Measurements from ENCODE around the gene POLR1A. TPM values are rescaled to one million over a fixed set of nuclear protein-coding genes. Genes with fewer than 3 reads are reported as not detected.

Gene POLR1A
- total RNA-seq, 1 experiment from 2014 or later, result 47.5 TPM

DNA sequence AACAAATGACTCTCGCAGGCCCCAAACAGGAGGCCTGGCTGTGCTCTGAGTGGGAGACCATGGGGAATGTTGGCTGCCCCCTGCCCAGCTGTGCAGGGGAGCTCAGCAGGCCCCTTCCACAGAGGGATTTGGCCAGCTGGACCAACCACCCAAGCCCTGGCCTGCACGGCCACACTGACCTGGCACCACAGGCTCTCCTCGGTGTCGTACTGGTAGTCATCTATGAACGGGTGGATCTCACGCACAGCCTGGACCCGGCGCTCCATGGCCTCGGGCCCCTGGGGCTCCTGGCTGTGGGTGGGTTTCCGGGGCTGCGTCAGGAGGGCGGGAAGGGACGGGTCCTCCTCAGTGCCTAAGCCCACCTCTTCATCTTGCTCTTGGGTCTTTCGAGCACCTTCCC, 74.5 kb downstream of the POLR1A start:
- DNase-seq (ENCODE audit: low spot score) (no peak), ATAC-seq (no peak)
- Mint-ChIP-seq H3K9me3 (no peaks in the 10 kb centered on the region), H3K4me3 (no peak overlapping the region), H3K27me3 (ENCODE audit: low read depth) (no peaks in the 10 kb centered on the region), H3K36me3 (peaks cover 71% of the 10 kb centered on the region), H3K27ac (no peak overlapping the region), H3K4me1 (peaks cover 4% of the 10 kb centered on the region; the same call in 1 of the 2 replicates)
- ChIA-PET CTCF (no interaction called here), POLR2A (no interaction called here)
- TF ChIP-seq ZNF263 (CRISPR knock-in tag; IDR thresholded peaks at IDR 0.05; ENCODE audit: low read depth), result no peak
- TF ChIP-seq, protein P1, sequence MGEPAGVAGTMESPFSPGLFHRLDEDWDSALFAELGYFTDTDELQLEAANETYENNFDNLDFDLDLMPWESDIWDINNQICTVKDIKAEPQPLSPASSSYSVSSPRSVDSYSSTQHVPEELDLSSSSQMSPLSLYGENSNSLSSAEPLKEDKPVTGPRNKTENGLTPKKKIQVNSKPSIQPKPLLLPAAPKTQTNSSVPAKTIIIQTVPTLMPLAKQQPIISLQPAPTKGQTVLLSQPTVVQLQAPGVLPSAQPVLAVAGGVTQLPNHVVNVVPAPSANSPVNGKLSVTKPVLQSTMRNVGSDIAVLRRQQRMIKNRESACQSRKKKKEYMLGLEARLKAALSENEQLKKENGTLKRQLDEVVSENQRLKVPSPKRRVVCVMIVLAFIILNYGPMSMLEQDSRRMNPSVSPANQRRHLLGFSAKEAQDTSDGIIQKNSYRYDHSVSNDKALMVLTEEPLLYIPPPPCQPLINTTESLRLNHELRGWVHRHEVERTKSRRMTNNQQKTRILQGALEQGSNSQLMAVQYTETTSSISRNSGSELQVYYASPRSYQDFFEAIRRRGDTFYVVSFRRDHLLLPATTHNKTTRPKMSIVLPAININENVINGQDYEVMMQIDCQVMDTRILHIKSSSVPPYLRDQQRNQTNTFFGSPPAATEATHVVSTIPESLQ (CRISPR knock-in tag; IDR thresholded peaks at IDR 0.05), result no peak
- TF ChIP-seq, protein P2, sequence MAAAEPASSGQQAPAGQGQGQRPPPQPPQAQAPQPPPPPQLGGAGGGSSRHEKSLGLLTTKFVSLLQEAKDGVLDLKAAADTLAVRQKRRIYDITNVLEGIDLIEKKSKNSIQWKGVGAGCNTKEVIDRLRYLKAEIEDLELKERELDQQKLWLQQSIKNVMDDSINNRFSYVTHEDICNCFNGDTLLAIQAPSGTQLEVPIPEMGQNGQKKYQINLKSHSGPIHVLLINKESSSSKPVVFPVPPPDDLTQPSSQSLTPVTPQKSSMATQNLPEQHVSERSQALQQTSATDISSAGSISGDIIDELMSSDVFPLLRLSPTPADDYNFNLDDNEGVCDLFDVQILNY (CRISPR knock-in tag; IDR thresholded peaks at IDR 0.05), result no peak
- no peak for TF ChIP-seq ZNF671 (CRISPR knock-in tag; IDR thresholded peaks at IDR 0.05)
- TF ChIP-seq JAZF1 (CRISPR knock-in tag; IDR thresholded peaks at IDR 0.05), result no peak
- no peak for TF ChIP-seq NFATC4 (CRISPR knock-in tag; IDR thresholded peaks at IDR 0.05)
- no peak for TF ChIP-seq RORB (CRISPR knock-in tag; IDR thresholded peaks at IDR 0.05)
- TF ChIP-seq CBFB (CRISPR knock-in tag; IDR thresholded peaks at IDR 0.05; ENCODE audit: low read depth), result no peak
- TF ChIP-seq, protein P3, sequence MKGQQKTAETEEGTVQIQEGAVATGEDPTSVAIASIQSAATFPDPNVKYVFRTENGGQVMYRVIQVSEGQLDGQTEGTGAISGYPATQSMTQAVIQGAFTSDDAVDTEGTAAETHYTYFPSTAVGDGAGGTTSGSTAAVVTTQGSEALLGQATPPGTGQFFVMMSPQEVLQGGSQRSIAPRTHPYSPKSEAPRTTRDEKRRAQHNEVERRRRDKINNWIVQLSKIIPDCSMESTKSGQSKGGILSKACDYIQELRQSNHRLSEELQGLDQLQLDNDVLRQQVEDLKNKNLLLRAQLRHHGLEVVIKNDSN (CRISPR knock-in tag; IDR thresholded peaks at IDR 0.05), result no peak
- TF ChIP-seq SMAD3 (CRISPR knock-in tag; IDR thresholded peaks at IDR 0.05; ENCODE audit: borderline replicate concordance), result no peak
- TF ChIP-seq, protein P4, sequence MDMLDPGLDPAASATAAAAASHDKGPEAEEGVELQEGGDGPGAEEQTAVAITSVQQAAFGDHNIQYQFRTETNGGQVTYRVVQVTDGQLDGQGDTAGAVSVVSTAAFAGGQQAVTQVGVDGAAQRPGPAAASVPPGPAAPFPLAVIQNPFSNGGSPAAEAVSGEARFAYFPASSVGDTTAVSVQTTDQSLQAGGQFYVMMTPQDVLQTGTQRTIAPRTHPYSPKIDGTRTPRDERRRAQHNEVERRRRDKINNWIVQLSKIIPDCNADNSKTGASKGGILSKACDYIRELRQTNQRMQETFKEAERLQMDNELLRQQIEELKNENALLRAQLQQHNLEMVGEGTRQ (CRISPR knock-in tag; IDR thresholded peaks at IDR 0.05), result no peak
- no peak for TF ChIP-seq NR3C1 (CRISPR knock-in tag; conservative IDR thresholded peaks at IDR 0.05; ENCODE audit: low read depth)
- no peak for TF ChIP-seq TEAD1 (CRISPR knock-in tag; IDR thresholded peaks at IDR 0.05)
- TF ChIP-seq NR1H2 (CRISPR knock-in tag; IDR thresholded peaks at IDR 0.05), result no peak
- no peak for TF ChIP-seq TCF7 (CRISPR knock-in tag; IDR thresholded peaks at IDR 0.05; ENCODE audit: low read depth)
- TF ChIP-seq, protein P5, sequence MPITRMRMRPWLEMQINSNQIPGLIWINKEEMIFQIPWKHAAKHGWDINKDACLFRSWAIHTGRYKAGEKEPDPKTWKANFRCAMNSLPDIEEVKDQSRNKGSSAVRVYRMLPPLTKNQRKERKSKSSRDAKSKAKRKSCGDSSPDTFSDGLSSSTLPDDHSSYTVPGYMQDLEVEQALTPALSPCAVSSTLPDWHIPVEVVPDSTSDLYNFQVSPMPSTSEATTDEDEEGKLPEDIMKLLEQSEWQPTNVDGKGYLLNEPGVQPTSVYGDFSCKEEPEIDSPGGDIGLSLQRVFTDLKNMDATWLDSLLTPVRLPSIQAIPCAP (CRISPR knock-in tag; IDR thresholded peaks at IDR 0.05), result no peak
- TF ChIP-seq TP53 (CRISPR knock-in tag; IDR thresholded peaks at IDR 0.05), result no peak
- TF ChIP-seq ZNF232 (CRISPR knock-in tag; IDR thresholded peaks at IDR 0.05), result no peak
- no peak for TF ChIP-seq NR2C2 (CRISPR knock-in tag; IDR thresholded peaks at IDR 0.05)

DNA sequence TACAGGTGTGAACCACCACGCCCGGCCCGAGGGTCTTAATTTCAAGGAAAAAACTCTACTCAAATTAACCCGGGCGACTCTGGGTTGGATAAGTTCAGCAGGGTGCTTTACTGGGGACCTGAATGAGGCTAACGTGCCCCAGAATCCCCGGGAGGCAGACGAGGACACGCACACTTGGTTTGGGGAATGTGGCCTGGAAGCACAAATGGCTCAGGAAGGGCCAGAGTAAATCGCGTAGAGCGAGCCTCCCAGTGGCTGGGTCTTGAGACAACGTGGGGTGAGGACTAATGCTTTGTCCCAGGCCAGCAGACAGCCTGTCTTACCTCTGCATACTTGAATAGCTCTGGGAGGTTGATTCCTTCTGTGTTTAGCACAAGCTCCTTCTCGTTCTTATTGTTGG, 75.8 kb downstream of the POLR1A start:
- Mint-ChIP-seq H3K27ac (no peak overlapping the region), H3K4me1 (no peaks in the 10 kb centered on the region), H3K4me3 (no peak overlapping the region), H3K9me3 (no peaks in the 10 kb centered on the region), H3K27me3 (ENCODE audit: low read depth) (no peaks in the 10 kb centered on the region), H3K36me3 (peaks cover 78% of the 10 kb centered on the region)
- DNase-seq (ENCODE audit: low spot score) (no peak), ATAC-seq (no peak)
- ChIA-PET POLR2A (interaction anchor here (0.6 kb wide), 1 partner anchor 115 kb away, joined by 3 read pairs; no protein-coding TSS in a partner anchor), CTCF (interaction anchor here (1.0 to 1.2 kb wide), 2 partner anchors 51 to 202 kb away, joined by 4 to 7 read pairs; no protein-coding TSS in a partner anchor)
- no peak for TF ChIP-seq SP1 (CRISPR knock-in tag; conservative IDR thresholded peaks at IDR 0.05)
- no peak for TF ChIP-seq TCF7 (CRISPR knock-in tag; IDR thresholded peaks at IDR 0.05; ENCODE audit: low read depth)
- TF ChIP-seq, protein P6, sequence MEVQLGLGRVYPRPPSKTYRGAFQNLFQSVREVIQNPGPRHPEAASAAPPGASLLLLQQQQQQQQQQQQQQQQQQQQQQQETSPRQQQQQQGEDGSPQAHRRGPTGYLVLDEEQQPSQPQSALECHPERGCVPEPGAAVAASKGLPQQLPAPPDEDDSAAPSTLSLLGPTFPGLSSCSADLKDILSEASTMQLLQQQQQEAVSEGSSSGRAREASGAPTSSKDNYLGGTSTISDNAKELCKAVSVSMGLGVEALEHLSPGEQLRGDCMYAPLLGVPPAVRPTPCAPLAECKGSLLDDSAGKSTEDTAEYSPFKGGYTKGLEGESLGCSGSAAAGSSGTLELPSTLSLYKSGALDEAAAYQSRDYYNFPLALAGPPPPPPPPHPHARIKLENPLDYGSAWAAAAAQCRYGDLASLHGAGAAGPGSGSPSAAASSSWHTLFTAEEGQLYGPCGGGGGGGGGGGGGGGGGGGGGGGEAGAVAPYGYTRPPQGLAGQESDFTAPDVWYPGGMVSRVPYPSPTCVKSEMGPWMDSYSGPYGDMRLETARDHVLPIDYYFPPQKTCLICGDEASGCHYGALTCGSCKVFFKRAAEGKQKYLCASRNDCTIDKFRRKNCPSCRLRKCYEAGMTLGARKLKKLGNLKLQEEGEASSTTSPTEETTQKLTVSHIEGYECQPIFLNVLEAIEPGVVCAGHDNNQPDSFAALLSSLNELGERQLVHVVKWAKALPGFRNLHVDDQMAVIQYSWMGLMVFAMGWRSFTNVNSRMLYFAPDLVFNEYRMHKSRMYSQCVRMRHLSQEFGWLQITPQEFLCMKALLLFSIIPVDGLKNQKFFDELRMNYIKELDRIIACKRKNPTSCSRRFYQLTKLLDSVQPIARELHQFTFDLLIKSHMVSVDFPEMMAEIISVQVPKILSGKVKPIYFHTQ (CRISPR knock-in tag; IDR thresholded peaks at IDR 0.05), result no peak
- no peak for TF ChIP-seq MXD4 (CRISPR knock-in tag; IDR thresholded peaks at IDR 0.05; ENCODE audit: borderline replicate concordance)
- no peak for TF ChIP-seq MYBL2 (CRISPR knock-in tag; IDR thresholded peaks at IDR 0.05)
- TF ChIP-seq NR1H2 (CRISPR knock-in tag; IDR thresholded peaks at IDR 0.05), result no peak
- TF ChIP-seq, protein P7, sequence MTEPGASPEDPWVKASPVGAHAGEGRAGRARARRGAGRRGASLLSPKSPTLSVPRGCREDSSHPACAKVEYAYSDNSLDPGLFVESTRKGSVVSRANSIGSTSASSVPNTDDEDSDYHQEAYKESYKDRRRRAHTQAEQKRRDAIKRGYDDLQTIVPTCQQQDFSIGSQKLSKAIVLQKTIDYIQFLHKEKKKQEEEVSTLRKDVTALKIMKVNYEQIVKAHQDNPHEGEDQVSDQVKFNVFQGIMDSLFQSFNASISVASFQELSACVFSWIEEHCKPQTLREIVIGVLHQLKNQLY (CRISPR knock-in tag; IDR thresholded peaks at IDR 0.05), result no peak
- no peak for TF ChIP-seq ZNF263 (CRISPR knock-in tag; IDR thresholded peaks at IDR 0.05; ENCODE audit: low read depth)
